OCI-LY7 (cell line): ENCODE data around the gene JAM3.

Experiments used
- CTCF ChIP-seq: fragments of 200-600 bp; sonication (generic); conservative IDR thresholded peaks from 2 replicates; pipeline ENCODE4 v1.5.1; 2014; ENCODE audit warnings: mild to moderate bottlenecking, antibody characterized with exemption, low read length, moderate library complexity, mixed read lengths
- EZH2phosphoT487 ChIP-seq: fragments of 200-600 bp; sonication (generic); IDR thresholded peaks from 2 replicates; pipeline ENCODE4 v1.6.1; 2018; ENCODE audit warnings: low read depth, borderline replicate concordance, mild to moderate bottlenecking, mixed run types, antibody characterized with exemption, low read length, moderate library complexity, mixed read lengths

DNA sequence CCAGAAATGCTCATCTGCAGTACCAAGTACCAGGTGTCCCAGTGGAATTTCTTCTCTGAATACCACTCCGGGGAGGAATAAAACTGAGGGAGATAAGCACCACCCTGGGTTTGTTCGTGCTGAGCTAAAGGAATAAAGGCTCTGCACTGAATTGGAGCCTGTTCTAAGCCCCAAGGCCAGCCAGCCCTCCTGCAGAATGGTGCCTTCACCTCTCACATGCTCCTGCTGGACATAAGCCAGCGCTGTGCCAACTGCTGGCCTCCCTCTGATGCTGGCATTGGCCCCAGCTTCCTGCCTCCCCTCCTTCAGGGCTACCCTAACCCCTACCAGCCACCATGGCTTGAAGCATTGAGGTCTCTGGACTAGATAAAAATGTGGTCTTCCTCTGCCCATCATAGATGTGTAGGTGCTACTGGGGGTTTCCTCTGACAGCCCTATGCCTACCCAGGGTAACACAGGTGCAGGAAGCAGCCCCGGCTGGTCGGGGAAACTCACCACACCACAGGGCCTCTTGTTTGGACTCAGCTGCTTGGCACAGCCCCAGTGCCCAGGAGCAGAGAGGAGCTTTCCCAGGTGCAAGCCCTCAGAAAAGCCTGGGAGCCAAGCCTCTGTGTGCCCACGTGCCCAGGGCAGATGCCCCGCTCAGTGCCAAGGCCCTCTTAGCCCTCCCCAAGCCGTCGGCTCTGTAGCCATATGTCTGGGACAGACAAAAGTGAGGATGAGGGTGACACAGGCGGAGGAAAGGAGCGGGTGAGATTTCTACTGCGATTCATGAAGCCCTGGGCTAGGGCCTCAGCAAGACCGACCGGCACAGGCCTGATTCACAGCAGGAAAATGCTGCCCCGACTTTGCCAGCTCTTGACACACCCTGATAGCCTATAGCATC lies 34.1 kb upstream of the JAM3 start:
- TF ChIP-seq CTCF = no peak
- TF ChIP-seq EZH2phosphoT487 = no peak
